ENCODE results near the gene ZSCAN9.

ZSCAN9 gene

DNA sequence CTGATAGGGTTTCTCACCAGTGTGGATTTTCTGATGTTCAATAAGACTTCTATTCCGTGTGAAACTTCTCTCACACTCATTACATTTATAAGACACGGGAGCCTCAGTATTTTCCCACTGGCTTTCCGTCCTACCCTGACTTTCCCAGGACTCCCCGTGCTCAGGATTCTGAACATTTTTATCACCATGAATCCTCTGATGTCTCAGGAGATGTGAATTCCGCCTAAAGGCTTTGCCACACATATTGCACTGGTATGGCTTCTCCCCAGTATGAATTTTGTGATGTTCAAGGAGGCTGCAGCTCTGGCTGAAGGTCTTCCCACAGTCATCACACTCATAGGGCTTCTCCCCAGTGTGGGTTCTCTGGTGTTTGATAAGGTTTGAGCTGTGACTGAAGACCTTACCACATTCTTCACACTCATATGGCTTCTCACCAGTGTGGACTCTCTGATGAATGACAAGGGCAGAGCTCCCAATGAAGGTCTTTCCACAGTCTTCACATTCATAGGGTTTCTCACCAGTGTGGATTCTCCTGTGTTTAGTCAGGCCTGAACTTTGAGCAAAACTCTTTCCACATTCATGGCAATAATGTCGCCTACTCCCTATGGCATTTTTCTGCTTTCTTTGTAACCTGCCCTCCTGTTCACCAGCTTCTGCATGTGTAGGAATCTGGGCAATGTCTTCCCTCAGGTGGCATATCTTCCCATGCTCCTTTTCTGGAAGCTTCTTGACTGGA lies 20.3 kb downstream of the ZSCAN9 start:
- peaks cover 17% of the 10 kb centered on the region for H3K36me3 Mint-ChIP-seq
- no peaks in the 10 kb centered on the region for H3K27me3 Mint-ChIP-seq
- H3K4me1 Mint-ChIP-seq (ENCODE audit: low read depth): peaks cover 19% of the 10 kb centered on the region
- no peaks in the 10 kb centered on the region for H3K9me3 Mint-ChIP-seq (ENCODE audit: low read depth)
- no peak overlapping the region for H3K27ac Mint-ChIP-seq
- no peak overlapping the region for H3K4me3 Mint-ChIP-seq

DNA sequence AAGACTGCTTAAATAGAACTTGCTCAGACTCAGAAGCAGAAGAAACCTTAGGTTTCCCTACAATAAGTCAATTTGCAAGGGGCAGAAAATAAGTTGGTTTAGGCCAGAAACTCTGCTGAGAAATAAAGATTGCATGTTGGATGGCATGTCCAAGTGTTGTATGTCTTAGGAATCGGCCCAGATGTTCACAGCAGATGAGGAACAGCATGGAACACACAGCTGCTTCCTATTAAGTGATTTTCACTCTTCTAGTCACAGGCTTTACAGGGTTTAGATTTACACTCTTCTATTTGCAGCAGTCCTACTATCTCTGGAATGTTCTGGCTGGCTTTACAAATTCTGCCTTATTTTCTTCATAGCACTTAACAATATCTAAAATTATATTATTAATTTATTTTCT lies 23.8 kb downstream of the ZSCAN9 start:
- Mint-ChIP-seq H3K4me1 (ENCODE audit: low read depth) (peaks cover 40% of the 10 kb centered on the region), H3K4me3 (no peak overlapping the region), H3K36me3 (peaks cover 17% of the 10 kb centered on the region), H3K27me3 (no peaks in the 10 kb centered on the region), H3K9me3 (ENCODE audit: low read depth) (no peaks in the 10 kb centered on the region), H3K27ac (no peak overlapping the region)

DNA sequence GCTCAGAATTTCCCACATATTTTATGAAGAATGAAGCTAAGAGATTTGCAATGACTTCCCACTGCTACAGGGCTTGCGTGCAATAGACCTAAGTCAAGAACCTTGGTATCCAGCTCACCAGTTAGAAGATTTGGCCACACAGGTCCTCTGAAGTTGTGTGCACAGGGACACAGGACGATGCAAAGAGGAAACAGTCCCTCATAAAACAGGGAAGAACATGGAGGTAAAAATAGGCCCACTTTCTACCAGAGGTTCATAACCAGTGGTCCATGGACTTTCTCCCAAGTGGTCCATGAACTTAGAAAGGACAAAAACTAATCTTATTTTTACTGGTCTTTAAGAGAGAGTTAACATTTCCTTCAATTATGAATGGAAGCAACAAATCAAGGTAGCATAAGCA lies 25.7 kb downstream of the ZSCAN9 start:
- Mint-ChIP-seq H3K4me3 (peak overlapping the region; percentile 98), H3K27ac (peak overlapping the region; percentile 12), H3K27me3 (no peaks in the 10 kb centered on the region), H3K36me3 (peaks cover 10% of the 10 kb centered on the region), H3K9me3 (ENCODE audit: low read depth) (no peaks in the 10 kb centered on the region), H3K4me1 (ENCODE audit: low read depth) (peaks cover 40% of the 10 kb centered on the region)

GRCh38 chr6:28251661-28252008 lies 26.6 kb downstream of the ZSCAN9 start:
- peak overlapping the region; percentile 93 for H3K27ac Mint-ChIP-seq
- peaks cover 40% of the 10 kb centered on the region for H3K4me1 Mint-ChIP-seq (ENCODE audit: low read depth)
- H3K36me3 Mint-ChIP-seq: peaks cover 4% of the 10 kb centered on the region
- peak overlapping the region; percentile 98 for H3K4me3 Mint-ChIP-seq
- H3K9me3 Mint-ChIP-seq (ENCODE audit: low read depth): no peaks in the 10 kb centered on the region
- H3K27me3 Mint-ChIP-seq: no peaks in the 10 kb centered on the region

DNA sequence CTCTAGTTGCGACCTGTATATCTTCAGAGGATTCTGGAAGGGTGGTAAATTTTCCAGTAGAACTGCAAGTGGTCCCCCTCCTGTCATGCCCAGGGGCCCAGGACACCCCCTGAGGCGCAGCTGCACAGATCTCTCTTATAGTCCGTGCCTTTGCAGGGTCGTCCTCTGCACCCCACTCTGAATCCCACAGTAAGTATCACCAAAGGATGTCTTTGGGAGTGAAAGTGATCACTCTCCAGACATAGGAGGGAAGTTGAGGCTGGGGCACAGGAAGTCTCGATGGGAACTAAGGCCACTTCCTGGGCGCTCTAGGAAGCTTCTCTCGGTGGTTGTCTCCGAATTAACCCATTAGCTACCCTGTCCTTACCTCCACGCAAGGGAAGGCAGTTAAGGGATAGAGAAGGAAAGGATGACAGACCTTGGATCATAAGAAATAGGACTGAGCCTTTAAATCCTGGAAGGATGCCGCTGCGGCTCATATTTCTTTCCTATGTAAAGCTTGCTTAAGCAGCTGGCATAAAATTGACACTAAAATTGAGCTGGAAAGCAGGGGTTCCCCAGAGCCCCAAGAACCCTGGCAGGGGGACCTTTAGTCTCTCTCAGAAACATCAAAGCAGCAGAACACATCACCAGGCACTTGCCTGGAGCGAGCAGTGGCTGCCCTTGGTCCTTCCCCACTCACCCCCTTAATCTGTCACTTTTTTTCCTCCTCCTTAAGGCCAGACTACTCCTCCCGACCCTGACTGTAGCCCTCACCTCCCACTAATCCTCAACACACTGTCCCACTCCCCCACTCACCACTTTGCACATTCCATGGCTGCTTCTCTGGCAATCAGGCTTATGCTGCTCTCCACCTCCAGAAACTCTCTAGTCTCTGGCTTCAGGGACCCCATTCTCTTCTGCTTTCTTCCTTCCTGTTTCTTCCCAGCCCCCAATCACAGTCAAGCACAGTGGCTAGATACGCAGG lies 27.2 kb downstream of the ZSCAN9 start, which contains the start of gene ZKSCAN4:
Gene ZKSCAN4 (minus strand): TSS at position 261 of the 967 bp plus-strand sequence. CDS start 289 bp downstream, outside the sequence.
- Mint-ChIP-seq H3K27me3 (no peaks in the 10 kb centered on the region), H3K9me3 (ENCODE audit: low read depth) (no peaks in the 10 kb centered on the region), H3K4me1 (ENCODE audit: low read depth) (peaks cover 35% of the 10 kb centered on the region), H3K27ac (peak within 1 kb of the TSS; percentile 93), H3K36me3 (peaks cover 2% of the 10 kb centered on the region), H3K4me3 (peak within 1 kb of the TSS; percentile 98)

DNA sequence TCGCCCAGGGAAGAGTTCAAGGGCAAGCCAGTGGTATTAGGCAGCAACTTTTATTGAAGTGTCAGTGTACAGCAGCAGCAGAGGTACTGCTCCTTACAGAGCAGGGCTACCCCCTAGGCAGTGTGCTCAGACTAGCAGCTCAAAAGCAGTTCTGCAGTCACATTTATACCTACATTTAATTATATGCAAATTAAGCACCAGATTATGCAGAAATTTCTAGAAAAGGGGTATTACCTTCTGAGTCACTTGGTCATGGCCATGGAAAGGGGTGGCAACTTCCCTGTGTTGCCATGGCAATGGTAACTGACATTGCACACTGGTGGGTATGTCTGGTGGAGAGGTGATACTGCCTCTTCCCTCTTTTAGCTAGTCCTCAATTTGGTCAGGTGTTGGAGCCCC lies 29.0 kb downstream of the ZSCAN9 start:
- peaks cover 7% of the 10 kb centered on the region for H3K36me3 Mint-ChIP-seq
- H3K4me3 Mint-ChIP-seq: no peak overlapping the region
- H3K4me1 Mint-ChIP-seq (ENCODE audit: low read depth): peaks cover 36% of the 10 kb centered on the region
- H3K9me3 Mint-ChIP-seq (ENCODE audit: low read depth): peaks cover 4% of the 10 kb centered on the region
- H3K27me3 Mint-ChIP-seq: peaks cover 3% of the 10 kb centered on the region
- no peak overlapping the region for H3K27ac Mint-ChIP-seq

- no peak overlapping the region for H3K4me3 Mint-ChIP-seq
- peaks cover 3% of the 10 kb centered on the region for H3K27me3 Mint-ChIP-seq
- peaks cover 18% of the 10 kb centered on the region for H3K4me1 Mint-ChIP-seq (ENCODE audit: low read depth)
- H3K27ac Mint-ChIP-seq: no peak overlapping the region
- peaks cover 10% of the 10 kb centered on the region for H3K36me3 Mint-ChIP-seq
- H3K9me3 Mint-ChIP-seq (ENCODE audit: low read depth): peaks cover 4% of the 10 kb centered on the region
Measured at GRCh38 chr6:28257042-28257441, 32.0 kb downstream of the ZSCAN9 start.

GRCh38 chr6:28258877-28259777 lies 34.1 kb downstream of the ZSCAN9 start, which contains the start of gene NKAPL:
NKAPL (plus strand) TSS chr6:28259297; CDS start chr6:28259372, 75 bp downstream.
- Mint-ChIP-seq H3K4me3 (peak within 1 kb of the TSS; percentile 55), H3K27ac (peak within 1 kb of the TSS; percentile 79), H3K9me3 (ENCODE audit: low read depth) (peaks cover 4% of the 10 kb centered on the region)

GRCh38 chr6:28263922-28264321 lies 38.8 kb downstream of the ZSCAN9 start:
- Mint-ChIP-seq H3K27ac (no peak overlapping the region), H3K4me1 (ENCODE audit: low read depth) (peaks cover 21% of the 10 kb centered on the region)

More at GRCh38 chr6:28258877-28259777, 34.1 kb downstream of the ZSCAN9 start, which contains the start of gene NKAPL:
- Mint-ChIP-seq H3K36me3 (peaks cover 10% of the 10 kb centered on the region), H3K27me3 (peaks cover 3% of the 10 kb centered on the region), H3K4me1 (ENCODE audit: low read depth) (peaks cover 14% of the 10 kb centered on the region)

GRCh38 chr6:28264834-28265401 lies 39.8 kb downstream of the ZSCAN9 start:
- Mint-ChIP-seq H3K4me1 (ENCODE audit: low read depth) (peaks cover 28% of the 10 kb centered on the region), H3K27me3 (no peaks in the 10 kb centered on the region), H3K27ac (no peak overlapping the region), H3K9me3 (ENCODE audit: low read depth) (no peaks in the 10 kb centered on the region), H3K4me3 (no peak overlapping the region), H3K36me3 (peaks cover 6% of the 10 kb centered on the region)

More at GRCh38 chr6:28263922-28264321, 38.8 kb downstream of the ZSCAN9 start:
- peaks cover 4% of the 10 kb centered on the region for H3K36me3 Mint-ChIP-seq
- H3K9me3 Mint-ChIP-seq (ENCODE audit: low read depth): no peaks in the 10 kb centered on the region
- no peaks in the 10 kb centered on the region for H3K27me3 Mint-ChIP-seq
- H3K4me3 Mint-ChIP-seq: no peak overlapping the region

GRCh38 chr6:28266563-28266961 lies 41.5 kb downstream of the ZSCAN9 start:
- Mint-ChIP-seq H3K4me3 (no peak overlapping the region), H3K4me1 (ENCODE audit: low read depth) (peaks cover 40% of the 10 kb centered on the region), H3K27ac (no peak overlapping the region), H3K36me3 (peaks cover 5% of the 10 kb centered on the region), H3K9me3 (ENCODE audit: low read depth) (no peaks in the 10 kb centered on the region), H3K27me3 (no peaks in the 10 kb centered on the region)

DNA sequence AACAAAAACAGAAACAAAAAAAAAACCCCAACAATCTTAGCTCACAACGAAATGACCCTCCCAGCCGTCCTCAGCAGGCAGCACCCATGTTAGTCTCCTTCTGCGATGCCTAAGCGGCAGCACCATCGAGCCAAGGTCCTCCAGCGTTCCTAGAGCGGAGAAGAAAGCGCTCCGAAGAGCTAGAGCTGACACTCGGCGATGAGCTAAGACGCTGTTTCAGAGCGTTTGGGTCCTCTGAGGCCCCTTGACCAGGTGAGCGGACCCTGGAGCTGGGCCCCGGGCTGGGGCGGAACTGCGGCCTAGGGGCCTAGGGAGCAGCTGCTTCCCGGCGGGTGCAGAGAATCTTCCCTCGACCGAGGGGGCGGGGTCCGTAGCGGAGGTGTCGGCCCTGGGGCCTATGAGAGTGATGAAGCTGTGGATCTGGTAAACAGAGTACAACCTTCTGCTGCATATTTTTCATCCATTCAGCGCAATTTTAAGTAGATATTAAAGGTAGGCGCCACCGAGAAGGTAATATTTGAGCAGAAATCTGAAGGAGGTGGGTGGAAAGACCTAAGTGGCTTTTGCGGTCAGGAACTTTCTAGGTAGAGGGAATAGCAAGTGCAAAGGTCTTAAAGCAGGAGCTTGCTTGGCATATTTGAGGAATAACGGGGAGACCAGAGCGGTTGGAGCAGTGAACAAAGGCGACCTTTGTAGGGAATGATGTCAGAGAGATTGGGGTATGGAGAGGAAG lies 42.1 kb downstream of the ZSCAN9 start, which contains the start of gene ZSCAN26:
Gene ZSCAN26 (plus strand): TSS at position 182 of the 733 bp plus-strand sequence. CDS start 4,777 bp downstream, outside the sequence.
- Mint-ChIP-seq H3K9me3 (ENCODE audit: low read depth) (no peaks in the 10 kb centered on the region), H3K36me3 (peaks cover 5% of the 10 kb centered on the region), H3K4me1 (ENCODE audit: low read depth) (peaks cover 40% of the 10 kb centered on the region), H3K27me3 (no peaks in the 10 kb centered on the region), H3K27ac (no peak within 1 kb of the TSS), H3K4me3 (no peak within 1 kb of the TSS)

- H3K36me3 Mint-ChIP-seq: peaks cover 5% of the 10 kb centered on the region
- no peak overlapping the region for H3K27ac Mint-ChIP-seq
- no peak overlapping the region for H3K4me3 Mint-ChIP-seq
- H3K27me3 Mint-ChIP-seq: no peaks in the 10 kb centered on the region
- no peaks in the 10 kb centered on the region for H3K9me3 Mint-ChIP-seq (ENCODE audit: low read depth)
- H3K4me1 Mint-ChIP-seq (ENCODE audit: low read depth): peaks cover 40% of the 10 kb centered on the region
Measured at GRCh38 chr6:28267695-28268059, 42.6 kb downstream of the ZSCAN9 start.

Data from activated naive CD8-positive, alpha-beta T cell (primary cell).